ENCODE results near the gene IGSF21.

DNA sequence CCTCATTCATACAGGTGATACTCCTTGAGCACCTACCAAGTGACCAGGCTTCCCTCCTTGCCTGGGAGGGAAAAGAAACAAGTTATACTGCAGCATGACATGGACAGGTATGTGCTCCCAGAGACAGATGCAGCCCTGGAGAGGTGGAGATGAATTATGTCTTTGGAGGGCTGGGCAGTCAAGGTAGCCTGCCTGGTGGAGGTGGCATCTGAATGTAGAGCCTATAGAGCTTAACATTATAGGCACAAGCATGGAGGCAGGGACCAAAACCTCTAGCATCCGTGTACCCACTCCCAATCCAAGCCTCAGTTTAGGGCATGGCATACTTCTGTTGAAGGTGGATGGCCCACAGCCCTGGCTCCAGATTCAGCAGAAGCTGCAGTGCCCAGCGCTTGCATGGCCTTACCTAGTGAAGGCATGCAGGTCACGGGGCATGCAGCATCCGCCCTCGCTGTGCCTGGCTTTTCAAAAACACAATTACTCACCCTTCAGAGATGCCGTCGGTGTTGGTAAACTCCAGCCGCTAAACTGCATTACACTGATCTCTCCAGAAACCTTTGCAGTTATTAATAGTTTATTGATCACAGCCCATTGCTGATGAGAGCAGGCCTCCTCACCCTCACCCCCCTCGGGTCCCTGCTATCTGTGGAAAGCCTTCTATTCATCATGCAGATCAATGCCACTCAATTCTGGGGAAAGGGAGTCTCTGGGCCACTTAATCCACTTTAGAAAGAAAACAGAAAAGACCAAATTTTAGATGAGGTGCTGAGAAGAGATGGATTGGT lies 222.1 kb downstream of the IGSF21 start:
- TF ChIP-seq, protein P1, sequence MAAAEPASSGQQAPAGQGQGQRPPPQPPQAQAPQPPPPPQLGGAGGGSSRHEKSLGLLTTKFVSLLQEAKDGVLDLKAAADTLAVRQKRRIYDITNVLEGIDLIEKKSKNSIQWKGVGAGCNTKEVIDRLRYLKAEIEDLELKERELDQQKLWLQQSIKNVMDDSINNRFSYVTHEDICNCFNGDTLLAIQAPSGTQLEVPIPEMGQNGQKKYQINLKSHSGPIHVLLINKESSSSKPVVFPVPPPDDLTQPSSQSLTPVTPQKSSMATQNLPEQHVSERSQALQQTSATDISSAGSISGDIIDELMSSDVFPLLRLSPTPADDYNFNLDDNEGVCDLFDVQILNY (CRISPR knock-in tag; IDR thresholded peaks at IDR 0.05): no peak
- no peak for TF ChIP-seq SP1 (CRISPR knock-in tag; conservative IDR thresholded peaks at IDR 0.05)
- TF ChIP-seq, protein P2, sequence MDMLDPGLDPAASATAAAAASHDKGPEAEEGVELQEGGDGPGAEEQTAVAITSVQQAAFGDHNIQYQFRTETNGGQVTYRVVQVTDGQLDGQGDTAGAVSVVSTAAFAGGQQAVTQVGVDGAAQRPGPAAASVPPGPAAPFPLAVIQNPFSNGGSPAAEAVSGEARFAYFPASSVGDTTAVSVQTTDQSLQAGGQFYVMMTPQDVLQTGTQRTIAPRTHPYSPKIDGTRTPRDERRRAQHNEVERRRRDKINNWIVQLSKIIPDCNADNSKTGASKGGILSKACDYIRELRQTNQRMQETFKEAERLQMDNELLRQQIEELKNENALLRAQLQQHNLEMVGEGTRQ (CRISPR knock-in tag; IDR thresholded peaks at IDR 0.05): no peak
- TF ChIP-seq JUN (CRISPR knock-in tag; IDR thresholded peaks at IDR 0.05): no peak
- no peak for TF ChIP-seq TEAD4 (CRISPR knock-in tag; IDR thresholded peaks at IDR 0.05)
- TF ChIP-seq, protein P3, sequence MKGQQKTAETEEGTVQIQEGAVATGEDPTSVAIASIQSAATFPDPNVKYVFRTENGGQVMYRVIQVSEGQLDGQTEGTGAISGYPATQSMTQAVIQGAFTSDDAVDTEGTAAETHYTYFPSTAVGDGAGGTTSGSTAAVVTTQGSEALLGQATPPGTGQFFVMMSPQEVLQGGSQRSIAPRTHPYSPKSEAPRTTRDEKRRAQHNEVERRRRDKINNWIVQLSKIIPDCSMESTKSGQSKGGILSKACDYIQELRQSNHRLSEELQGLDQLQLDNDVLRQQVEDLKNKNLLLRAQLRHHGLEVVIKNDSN (CRISPR knock-in tag; IDR thresholded peaks at IDR 0.05): no peak
- no peak for TF ChIP-seq KAT7 (CRISPR knock-in tag; IDR thresholded peaks at IDR 0.05; ENCODE audit: borderline replicate concordance)
- TF ChIP-seq, protein P4, sequence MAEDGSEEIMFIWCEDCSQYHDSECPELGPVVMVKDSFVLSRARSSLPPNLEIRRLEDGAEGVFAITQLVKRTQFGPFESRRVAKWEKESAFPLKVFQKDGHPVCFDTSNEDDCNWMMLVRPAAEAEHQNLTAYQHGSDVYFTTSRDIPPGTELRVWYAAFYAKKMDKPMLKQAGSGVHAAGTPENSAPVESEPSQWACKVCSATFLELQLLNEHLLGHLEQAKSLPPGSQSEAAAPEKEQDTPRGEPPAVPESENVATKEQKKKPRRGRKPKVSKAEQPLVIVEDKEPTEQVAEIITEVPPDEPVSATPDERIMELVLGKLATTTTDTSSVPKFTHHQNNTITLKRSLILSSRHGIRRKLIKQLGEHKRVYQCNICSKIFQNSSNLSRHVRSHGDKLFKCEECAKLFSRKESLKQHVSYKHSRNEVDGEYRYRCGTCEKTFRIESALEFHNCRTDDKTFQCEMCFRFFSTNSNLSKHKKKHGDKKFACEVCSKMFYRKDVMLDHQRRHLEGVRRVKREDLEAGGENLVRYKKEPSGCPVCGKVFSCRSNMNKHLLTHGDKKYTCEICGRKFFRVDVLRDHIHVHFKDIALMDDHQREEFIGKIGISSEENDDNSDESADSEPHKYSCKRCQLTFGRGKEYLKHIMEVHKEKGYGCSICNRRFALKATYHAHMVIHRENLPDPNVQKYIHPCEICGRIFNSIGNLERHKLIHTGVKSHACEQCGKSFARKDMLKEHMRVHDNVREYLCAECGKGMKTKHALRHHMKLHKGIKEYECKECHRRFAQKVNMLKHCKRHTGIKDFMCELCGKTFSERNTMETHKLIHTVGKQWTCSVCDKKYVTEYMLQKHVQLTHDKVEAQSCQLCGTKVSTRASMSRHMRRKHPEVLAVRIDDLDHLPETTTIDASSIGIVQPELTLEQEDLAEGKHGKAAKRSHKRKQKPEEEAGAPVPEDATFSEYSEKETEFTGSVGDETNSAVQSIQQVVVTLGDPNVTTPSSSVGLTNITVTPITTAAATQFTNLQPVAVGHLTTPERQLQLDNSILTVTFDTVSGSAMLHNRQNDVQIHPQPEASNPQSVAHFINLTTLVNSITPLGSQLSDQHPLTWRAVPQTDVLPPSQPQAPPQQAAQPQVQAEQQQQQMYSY (CRISPR knock-in tag; IDR thresholded peaks at IDR 0.05): no peak
- TF ChIP-seq CREB1 (CRISPR knock-in tag; IDR thresholded peaks at IDR 0.05): no peak
- TF ChIP-seq, protein P5, sequence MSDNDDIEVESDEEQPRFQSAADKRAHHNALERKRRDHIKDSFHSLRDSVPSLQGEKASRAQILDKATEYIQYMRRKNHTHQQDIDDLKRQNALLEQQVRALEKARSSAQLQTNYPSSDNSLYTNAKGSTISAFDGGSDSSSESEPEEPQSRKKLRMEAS (CRISPR knock-in tag; IDR thresholded peaks at IDR 0.05): no peak

Measured in WTC11 (cell line).